ENCODE data around the gene PTPN22.

The PTPN22 gene

GRCh38 chr1:113805639-113806038, 65.9 kb downstream of the PTPN22 start:
- H3K4me3 ChIP-seq (ENCODE audit: control insufficient read depth, low read depth, low read length), result no peak overlapping the region
- no peak for TF ChIP-seq CTCF (conservative IDR thresholded peaks at IDR 0.05; ENCODE audit: control insufficient read depth, insufficient read depth, low read depth, low read length)
- DNase-seq (ENCODE audit: low read depth), result no peak

- DNase-seq (ENCODE audit: low read depth), result no peak
Observed at GRCh38 chr1:113805256-113805531, 66.3 kb downstream of the PTPN22 start.

GRCh38 chr1:113804421-113805255, 66.9 kb downstream of the PTPN22 start:
- DNase-seq (ENCODE audit: low read depth), result peak; percentile 80
- no peak for TF ChIP-seq CTCF (conservative IDR thresholded peaks at IDR 0.05; ENCODE audit: control insufficient read depth, insufficient read depth, low read depth, low read length)
- no peak overlapping the region for H3K4me3 ChIP-seq (ENCODE audit: control insufficient read depth, low read depth, low read length)

More at GRCh38 chr1:113805256-113805531, 66.3 kb downstream of the PTPN22 start:
- no peak for TF ChIP-seq CTCF (conservative IDR thresholded peaks at IDR 0.05; ENCODE audit: control insufficient read depth, insufficient read depth, low read depth, low read length)
- H3K4me3 ChIP-seq (ENCODE audit: control insufficient read depth, low read depth, low read length), result no peak overlapping the region

GRCh38 chr1:113802367-113803007, 69.0 kb downstream of the PTPN22 start:
- DNase-seq (ENCODE audit: low read depth), result no peak
- no peak overlapping the region for H3K4me3 ChIP-seq (ENCODE audit: control insufficient read depth, low read depth, low read length)
- no peak for TF ChIP-seq CTCF (conservative IDR thresholded peaks at IDR 0.05; ENCODE audit: control insufficient read depth, insufficient read depth, low read depth, low read length)

- TF ChIP-seq CTCF (conservative IDR thresholded peaks at IDR 0.05; ENCODE audit: control insufficient read depth, insufficient read depth, low read depth, low read length), result no peak
- DNase-seq (ENCODE audit: low read depth), result no peak
- no peak overlapping the region for H3K4me3 ChIP-seq (ENCODE audit: control insufficient read depth, low read depth, low read length)
Observed at GRCh38 chr1:113800487-113800886, 71.0 kb downstream of the PTPN22 start.

GRCh38 chr1:113797472-113797871, 74.0 kb downstream of the PTPN22 start:
- no peak for TF ChIP-seq CTCF (conservative IDR thresholded peaks at IDR 0.05; ENCODE audit: control insufficient read depth, insufficient read depth, low read depth, low read length)
- no peak for DNase-seq (ENCODE audit: low read depth)
- no peak overlapping the region for H3K4me3 ChIP-seq (ENCODE audit: control insufficient read depth, low read depth, low read length)

Measured in fibroblast of mammary gland (primary cell).